Heart right ventricle (tissue), 16 donors: ENCODE data around the gene CNIH2. TPM values are rescaled to one million over a fixed set of nuclear protein-coding genes. Genes with fewer than 3 reads are reported as not detected.

Experiments used
- ATAC-seq, 8 donors: fragments of 200-7000 bp; cut with Tn5 transposase; one replicate each; pipeline ENCODE4 v1.9.1; 2020; ENCODE audit warnings: mild to moderate bottlenecking in 8 of 8, moderate library complexity in 8 of 8, moderate number of reproducible peaks in 1 of 8
- DNase-seq, 2 donors: peaks; one replicate each; pipeline ENCODE4 v3.0.0-alpha.2; 2020
- H3K27ac ChIP-seq, 10 donors: fragments of 200-600 bp; sonication (generic) in 2 of 10; one replicate each; pipeline versions ENCODE4 v1.5.0 to v1.8.0; 2020 to 2022; ENCODE audit warnings: mild to moderate bottlenecking in 3 of 10
- H3K27me3 ChIP-seq, 7 donors: fragments of 200-600 bp; one replicate each; pipeline ENCODE4 v1.8.0; 2021 to 2022; ENCODE audit warnings: mild to moderate bottlenecking in 2 of 7
- H3K36me3 ChIP-seq, 9 donors: fragments of 200-600 bp; sonication (generic) in 1 of 9; one replicate each; pipeline versions ENCODE4 v1.5.0 to v1.8.0; 2020 to 2022; ENCODE audit warnings: mild to moderate bottlenecking in 2 of 9
- H3K4me1 ChIP-seq, 9 donors: fragments of 200-600 bp; sonication (generic) in 1 of 9; one replicate each; pipeline versions ENCODE4 v1.5.0 to v1.8.0; 2020 to 2022; ENCODE audit warnings: mild to moderate bottlenecking in 4 of 9
- H3K4me3 ChIP-seq, 10 donors: fragments of 200-600 bp; sonication (generic) in 2 of 10; one replicate each; pipeline versions ENCODE4 v1.5.0 to v1.8.0; 2020 to 2022; ENCODE audit warnings: mild to moderate bottlenecking in 7 of 10, moderate library complexity in 2 of 10
- H3K9me3 ChIP-seq, 11 donors: fragments of 200-600 bp in 10 of 11; sonication (generic) in 2 of 11; one replicate each; pipeline versions ENCODE4 v1.5.0 to v1.8.0; 2013 to 2022; ENCODE audit warnings: mild to moderate bottlenecking in 2 of 11, control low read depth in 1 of 11, moderate library complexity in 1 of 11
- WGBS, 2 donors: extraction: QIAGEN DNeasy Blood & Tissue Kit; methylation state at CpG; one replicate each; pipeline ENCODE4 v1.1.7; 2013; ENCODE audit warnings: inconsistent platforms in 1 of 2; 5-methylcytosine and 5-hydroxymethylcytosine counted together
- intact Hi-C, 10 donors: fragments of 100-400 bp; cut with DNase I; formaldehyde crosslinking; loops; one replicate each; pipeline versions ENCODE4 v1.11.1 to v1.14.2; 2022
- polyA plus RNA-seq, 2 donors: library from polyadenylated mRNA; stranded (reverse); fragments of 200-250 nt; gene quantifications; one replicate each; pipeline ENCODE4 v1.2.3, GENCODE V29; 2013
- total RNA-seq, 10 donors: library from RNA; stranded (reverse); fragmentation: NEBNext Ultra II Directional in 3 of 10; extraction: Animal tissue kit (Norgen Biotek cat#: 25700) in 3 of 10; gene quantifications; one replicate each; pipeline versions ENCODE4 v1.2.1 to v1.2.4, GENCODE V29; 2021 to 2023
- TF ChIP-seq, protein P1 (sequence below), 9 donors: fragments of 200-600 bp; sonication (generic) in 2 of 9; IDR thresholded peaks; one replicate each; pipeline versions ENCODE4 v1.5.0 to v1.8.0; 2021 to 2022; ENCODE audit warnings: antibody characterized with exemption in 9 of 9, mild to moderate bottlenecking in 5 of 9, moderate library complexity in 1 of 9
- donor health status: Arrhythmogenic right ventricular cardiomyopathy.
- donor health status: ischemic (EF 13 %, LVEDD 7.1; RV severe dilation, severe dysfunction).
- donor health status: healthy with polysubstance abuse.
- donor health status: DM: no; HTN: yes; CAD: no.
- donor health status: DM: no; HTN: no; CAD: no.
- donor health status: ischemic (EF 25% LVEDD 6.9; RV normal size, moderate dysfunction).
- donor health status: ischemic (EF 25% LVEDD 5.7; RV mildly dilated, moderate dysfunction).
- donor health status: healthy.
- donor health status: DM: yes; HTN: yes; CAD: no.
- donor health status: Ischemic cardiomyopathy.
- donor health status: ischemic (EF 35%, LVEDD 5.7; RV mildly dilated, moderate dysfunction).
- donor health status: nonischemic (EF 11% LVEDD 7.7; RV severe dilation, severe dysfunction).
- donor health status: DM: yes; HTN: yes; CAD: no.
- donor health status: PGD.
- donor health status: ischemic (EF 29% LVEDD 5.4; RV normal size, mild dysfunction).
- donor health status: nonischemic (EF 23%, LVEDD 6.1; RV moderate dilation, normal function).

The CNIH2 gene
- total and polyA plus RNA-seq, 12 donors: 0.06 to 0.57 (median 0.45) TPM; not detected in 7

DNA sequence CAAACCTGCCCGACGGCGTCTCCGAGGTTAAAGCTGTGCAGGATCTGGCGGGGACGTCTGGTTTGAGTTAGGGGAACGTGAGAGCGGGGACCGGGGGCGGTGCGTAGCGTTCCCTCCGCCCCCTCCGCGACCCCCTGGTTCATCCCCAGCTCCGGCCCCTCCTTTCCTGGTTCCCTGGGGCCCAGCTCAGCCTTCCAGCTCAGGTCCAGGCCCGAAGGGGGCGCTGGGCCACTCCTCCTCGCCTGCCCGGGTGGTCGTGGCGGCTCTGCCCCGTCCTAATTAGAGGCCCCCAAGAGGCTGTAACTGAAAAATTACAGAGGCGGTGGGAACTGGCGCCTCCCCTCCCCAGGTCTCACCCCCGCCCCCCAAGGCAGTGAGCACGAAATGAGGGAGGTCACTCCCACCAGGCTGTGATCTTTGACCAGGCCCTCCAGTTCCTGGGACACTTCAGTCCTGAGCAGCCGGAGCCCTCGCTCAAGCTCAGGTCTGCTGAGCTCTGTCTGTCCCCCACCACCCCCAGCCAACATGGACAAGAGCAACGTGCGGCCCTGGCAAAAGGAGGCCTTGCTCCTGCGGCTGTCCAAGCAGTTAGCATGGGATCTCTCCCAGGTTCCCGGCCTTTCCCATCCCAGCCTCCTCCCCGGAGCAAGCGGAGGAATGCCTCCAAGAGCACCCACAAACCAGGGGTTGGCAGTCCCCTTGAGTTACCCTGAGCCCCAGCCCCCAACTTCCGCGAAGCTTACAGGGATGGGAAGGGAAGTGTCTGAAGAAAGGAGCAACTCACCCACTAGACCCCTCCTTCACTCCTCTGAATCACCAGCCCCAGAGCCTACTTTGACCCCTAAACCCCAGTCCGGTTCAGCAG lies 35.6 kb downstream of the CNIH2 start:
- TF ChIP-seq, protein P1, sequence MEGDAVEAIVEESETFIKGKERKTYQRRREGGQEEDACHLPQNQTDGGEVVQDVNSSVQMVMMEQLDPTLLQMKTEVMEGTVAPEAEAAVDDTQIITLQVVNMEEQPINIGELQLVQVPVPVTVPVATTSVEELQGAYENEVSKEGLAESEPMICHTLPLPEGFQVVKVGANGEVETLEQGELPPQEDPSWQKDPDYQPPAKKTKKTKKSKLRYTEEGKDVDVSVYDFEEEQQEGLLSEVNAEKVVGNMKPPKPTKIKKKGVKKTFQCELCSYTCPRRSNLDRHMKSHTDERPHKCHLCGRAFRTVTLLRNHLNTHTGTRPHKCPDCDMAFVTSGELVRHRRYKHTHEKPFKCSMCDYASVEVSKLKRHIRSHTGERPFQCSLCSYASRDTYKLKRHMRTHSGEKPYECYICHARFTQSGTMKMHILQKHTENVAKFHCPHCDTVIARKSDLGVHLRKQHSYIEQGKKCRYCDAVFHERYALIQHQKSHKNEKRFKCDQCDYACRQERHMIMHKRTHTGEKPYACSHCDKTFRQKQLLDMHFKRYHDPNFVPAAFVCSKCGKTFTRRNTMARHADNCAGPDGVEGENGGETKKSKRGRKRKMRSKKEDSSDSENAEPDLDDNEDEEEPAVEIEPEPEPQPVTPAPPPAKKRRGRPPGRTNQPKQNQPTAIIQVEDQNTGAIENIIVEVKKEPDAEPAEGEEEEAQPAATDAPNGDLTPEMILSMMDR (IDR thresholded peaks at IDR 0.05): peak in 5 of 9 donors; percentile 5 to 37 (median 26)

DNA sequence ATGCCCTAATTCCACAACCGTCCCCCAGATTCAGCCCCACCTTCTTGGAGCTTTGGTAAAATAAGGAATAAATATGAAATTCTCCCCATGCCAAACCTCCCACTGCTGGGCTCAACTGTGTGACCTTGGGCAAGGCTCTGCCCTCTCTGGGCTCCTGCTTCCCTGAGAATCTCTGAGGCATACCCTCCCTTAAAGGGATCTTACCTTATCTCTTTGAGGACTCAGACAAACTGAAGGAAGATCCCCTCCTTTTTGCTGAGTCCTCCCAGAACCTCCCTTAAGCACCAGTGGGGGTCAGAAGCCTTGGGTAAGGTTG lies 36.2 kb downstream of the CNIH2 start:
- WGBS, 2 donors: 62 to 74% methylated on average over 1 of the region's 1 CpG
- intact Hi-C loops: loop anchor here in 8 of 10 donors (5.0 to 10.0 kb wide), 3 partner anchors 33 to 73 kb away; partner anchors contain the start of genes B4GAT1 (in 2 of the 8) and BRMS1 (in 2 of the 8)
- H3K27ac ChIP-seq: peak overlapping the region in 9 of 10 donors; percentile 78 to 94 (median 85)
- H3K36me3 ChIP-seq: no peaks in the 10 kb centered on the region
- H3K4me3 ChIP-seq: peak overlapping the region in 9 of 10 donors; percentile 37 to 76 (median 60)
- ATAC-seq (no peak), DNase-seq (no peak)
- TF ChIP-seq, protein P1 (IDR thresholded peaks at IDR 0.05): no peak
- peaks cover 15 to 58% (median 41%) of the 10 kb centered on the region in 9 donors for H3K4me1 ChIP-seq
- H3K9me3 ChIP-seq: no peaks in the 10 kb centered on the region
- H3K27me3 ChIP-seq: peaks cover 0 to 6% (median 0%) of the 10 kb centered on the region in 7 donors

More for the DNA sequence above, 35.6 kb downstream of the CNIH2 start:
- intact Hi-C loops: loop anchor here in 8 of 10 donors (2.0 to 10.0 kb wide), 4 partner anchors 15 to 74 kb away; partner anchors contain the start of genes B4GAT1 (in 2 of the 8) and BRMS1 (in 2 of the 8)
- Histone ChIP-seq H3K36me3 (no peaks in the 10 kb centered on the region), H3K27me3 (peaks cover 0 to 6% (median 0%) of the 10 kb centered on the region in 7 donors), H3K4me3 (peak overlapping the region; percentile 23 to 76 (median 60)), H3K9me3 (no peaks in the 10 kb centered on the region), H3K4me1 (peaks cover 15 to 53% (median 36%) of the 10 kb centered on the region in 9 donors), H3K27ac (peak overlapping the region; percentile 73 to 94 (median 85))
- 36% methylated on average over 38 of the region's 38 CpGs for WGBS, 2 donors
- DNase-seq (no peak), ATAC-seq (no peak)

DNA sequence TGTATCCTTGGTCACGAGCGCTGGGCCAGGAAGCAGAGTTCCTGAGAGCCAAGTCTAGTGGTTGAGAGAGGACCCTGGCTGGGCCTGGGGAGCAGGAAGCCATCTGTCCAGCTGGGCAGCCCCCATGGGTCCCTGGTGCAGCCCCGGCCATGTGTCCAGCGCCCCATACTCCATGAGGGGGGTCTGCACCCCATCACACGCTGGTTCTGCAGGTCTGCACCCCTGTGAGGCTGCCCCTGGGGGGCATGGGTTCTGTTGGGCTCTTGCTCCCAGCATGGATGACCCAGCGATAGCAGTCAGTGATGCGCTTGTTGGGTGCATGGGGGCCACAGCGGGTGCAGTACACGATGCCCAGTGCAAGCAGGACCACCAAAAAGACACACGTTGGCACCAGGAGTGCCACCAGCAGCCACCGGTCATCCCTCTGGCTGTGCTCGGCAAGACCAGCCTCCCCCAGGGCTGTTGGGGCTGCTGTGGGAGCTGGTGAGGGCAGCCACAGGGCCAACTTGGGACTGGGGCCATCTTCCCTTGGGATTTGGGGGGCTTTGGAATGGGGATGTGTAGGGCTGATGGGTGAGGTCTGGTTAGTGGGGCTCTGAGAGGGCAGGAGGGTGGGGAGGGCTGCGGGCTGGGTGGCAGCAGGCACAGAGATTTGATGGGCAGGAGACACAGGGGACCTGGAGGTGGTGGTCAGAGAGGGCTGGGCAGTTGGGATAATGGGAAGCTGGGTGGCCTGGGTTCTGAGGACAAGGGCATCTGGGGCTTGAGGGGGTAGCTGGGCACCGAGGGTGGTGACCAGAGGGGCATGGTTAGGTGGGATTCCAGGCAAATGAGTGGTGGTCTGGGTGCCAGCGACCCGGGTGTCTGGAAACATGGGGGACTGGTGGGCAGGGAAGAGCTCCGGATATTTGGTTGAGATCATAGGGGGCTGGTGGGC lies 36.9 kb downstream of the CNIH2 start:
- 75 to 82% methylated on average over 17 of the region's 17 CpGs for WGBS, 2 donors
- no peak for ATAC-seq

More for the DNA sequence above, 36.9 kb downstream of the CNIH2 start:
- TF ChIP-seq, protein P1 (IDR thresholded peaks at IDR 0.05): no peak
- no peaks in the 10 kb centered on the region for H3K36me3 ChIP-seq
- intact Hi-C loops: loop anchor here in 8 of 10 donors (5.0 to 10.0 kb wide), 3 partner anchors 32 to 72 kb away; partner anchors contain the start of genes B4GAT1 (in 2 of the 8) and BRMS1 (in 2 of the 8)
- H3K4me1 ChIP-seq: peaks cover 15 to 58% (median 41%) of the 10 kb centered on the region in 9 donors
- DNase-seq: no peak
- H3K4me3 ChIP-seq: peak overlapping the region in 9 of 10 donors; percentile 46 to 76 (median 60)
- H3K27me3 ChIP-seq: peaks cover 0 to 6% (median 0%) of the 10 kb centered on the region in 7 donors
- H3K27ac ChIP-seq: peak overlapping the region in 8 of 10 donors; percentile 83 to 94 (median 88)
- H3K9me3 ChIP-seq: no peaks in the 10 kb centered on the region
